Transverse colon (tissue), 4 donors: ENCODE results near the gene MAPK12.

Source experiments
- CTCF ChIP-seq, 5 experiments: fragments of 200-600 bp in 3 of 5; fragments of 450-650 bp in 2 of 5; sonication (generic) in 3 of 5; IDR thresholded peaks; 1 replicate in 2 of 5; 2 replicates in 3 of 5; pipeline ENCODE4 v1.5.1; 2016 to 2017; ENCODE audit warnings: antibody characterized with exemption in 5 of 5, inconsistent platforms in 3 of 5, mild to moderate bottlenecking in 2 of 5, moderate library complexity in 1 of 5
- EP300 ChIP-seq: sonication (generic); formaldehyde crosslinking; IDR thresholded peaks from one replicate; pipeline ENCODE4 v1.6.1; 2017; ENCODE audit warnings: antibody characterized with exemption, low read depth
- POLR2A ChIP-seq: fragments of 450-650 bp; IDR thresholded peaks from one replicate; pipeline ENCODE4 v1.6.1; 2016; ENCODE audit warnings: antibody characterized with exemption, mild to moderate bottlenecking, moderate library complexity
- POLR2AphosphoS5 ChIP-seq, 3 donors: sonication (generic); formaldehyde crosslinking; IDR thresholded peaks; one replicate each; pipeline ENCODE4 v1.6.1; 2016; ENCODE audit warnings: antibody characterized with exemption in 3 of 3

DNA sequence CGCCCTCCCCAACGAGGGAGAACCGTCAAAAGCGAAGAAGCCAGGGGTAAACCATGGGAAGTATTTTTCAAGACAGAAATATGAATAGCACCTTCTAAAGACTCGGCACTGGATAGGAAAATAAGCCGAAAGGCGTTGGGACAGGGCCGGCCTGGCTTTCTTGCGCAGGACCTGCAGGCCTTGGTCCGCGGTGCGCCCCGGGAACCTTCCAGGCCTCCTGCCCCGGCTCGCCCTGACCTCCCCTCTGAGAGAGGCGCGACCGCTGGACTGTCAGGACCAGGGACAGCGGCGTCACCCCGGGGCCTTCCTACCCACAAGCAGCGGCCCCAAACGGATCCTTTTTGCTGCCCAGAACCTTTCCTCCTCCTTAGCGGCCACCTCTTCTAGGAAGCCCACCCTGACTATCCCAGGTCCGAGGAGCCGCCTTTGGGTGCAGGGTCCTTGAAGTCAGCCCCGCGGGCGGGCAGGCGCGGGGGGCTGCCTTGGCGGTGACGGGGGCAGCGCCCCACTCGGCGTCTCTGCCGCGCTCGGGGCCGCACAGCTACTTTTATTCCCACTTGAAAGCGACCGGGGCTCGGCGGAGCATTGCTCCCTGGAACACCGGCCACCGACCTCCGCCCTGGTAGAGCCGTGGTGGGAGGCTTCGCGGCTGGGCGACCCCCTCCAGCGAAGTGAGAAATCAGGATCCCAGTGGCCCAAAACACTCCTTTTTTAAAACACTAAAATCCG is 9.3 kb upstream of the MAPK12 start:
- no peak for TF ChIP-seq CTCF (IDR thresholded peaks at IDR 0.05)
- no peak for TF ChIP-seq POLR2AphosphoS5 (IDR thresholded peaks at IDR 0.05)
- TF ChIP-seq POLR2A = no peak
- TF ChIP-seq EP300 = no peak
